Coronary artery (tissue), 2 donors: ENCODE measurements around the gene SRY.

Experiments used
- DNase-seq: peaks from one replicate; pipeline ENCODE4 v3.0.0-alpha.2; 2017; ENCODE audit warnings: low spot score
- H3K27ac ChIP-seq, 2 donors: fragments of 200-600 bp; sonication (generic); one replicate each; pipeline ENCODE4 v1.5.1; 2016 to 2019
- H3K4me3 ChIP-seq: fragments of 200-600 bp; sonication (generic); 2 replicates; pipeline ENCODE4 v1.5.1; 2016; ENCODE audit warnings: mild to moderate bottlenecking, moderate library complexity
- TF ChIP-seq, protein P1 (sequence below): fragments of 200-600 bp; sonication (generic); IDR thresholded peaks from one replicate; pipeline ENCODE4 v1.5.1; 2019; ENCODE audit warnings: antibody characterized with exemption

Gene SRY

DNA sequence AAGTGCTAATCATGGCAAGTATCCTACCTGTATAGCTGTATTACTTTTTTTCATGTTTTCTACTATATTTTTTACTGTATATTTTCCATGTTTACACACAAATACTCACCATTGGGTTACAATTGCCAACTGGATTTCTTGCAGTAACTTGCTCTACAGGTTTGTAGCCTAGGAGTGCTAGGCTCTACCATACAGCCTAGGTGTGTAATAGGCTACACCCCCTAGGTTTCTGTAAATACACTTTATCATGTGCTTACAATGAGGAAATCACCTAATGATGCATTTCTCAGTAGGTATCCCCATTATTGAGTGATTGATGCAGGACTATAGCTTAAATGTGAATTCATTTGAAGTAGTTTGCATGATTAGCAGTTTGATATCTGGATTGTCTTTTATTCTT lies 10.5 kb upstream of the SRY start:
- TF ChIP-seq, protein P1, sequence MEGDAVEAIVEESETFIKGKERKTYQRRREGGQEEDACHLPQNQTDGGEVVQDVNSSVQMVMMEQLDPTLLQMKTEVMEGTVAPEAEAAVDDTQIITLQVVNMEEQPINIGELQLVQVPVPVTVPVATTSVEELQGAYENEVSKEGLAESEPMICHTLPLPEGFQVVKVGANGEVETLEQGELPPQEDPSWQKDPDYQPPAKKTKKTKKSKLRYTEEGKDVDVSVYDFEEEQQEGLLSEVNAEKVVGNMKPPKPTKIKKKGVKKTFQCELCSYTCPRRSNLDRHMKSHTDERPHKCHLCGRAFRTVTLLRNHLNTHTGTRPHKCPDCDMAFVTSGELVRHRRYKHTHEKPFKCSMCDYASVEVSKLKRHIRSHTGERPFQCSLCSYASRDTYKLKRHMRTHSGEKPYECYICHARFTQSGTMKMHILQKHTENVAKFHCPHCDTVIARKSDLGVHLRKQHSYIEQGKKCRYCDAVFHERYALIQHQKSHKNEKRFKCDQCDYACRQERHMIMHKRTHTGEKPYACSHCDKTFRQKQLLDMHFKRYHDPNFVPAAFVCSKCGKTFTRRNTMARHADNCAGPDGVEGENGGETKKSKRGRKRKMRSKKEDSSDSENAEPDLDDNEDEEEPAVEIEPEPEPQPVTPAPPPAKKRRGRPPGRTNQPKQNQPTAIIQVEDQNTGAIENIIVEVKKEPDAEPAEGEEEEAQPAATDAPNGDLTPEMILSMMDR = no peak
- Histone ChIP-seq H3K4me3 (no peak overlapping the region), H3K27ac (no peak overlapping the region)
- DNase-seq = no peak

DNA sequence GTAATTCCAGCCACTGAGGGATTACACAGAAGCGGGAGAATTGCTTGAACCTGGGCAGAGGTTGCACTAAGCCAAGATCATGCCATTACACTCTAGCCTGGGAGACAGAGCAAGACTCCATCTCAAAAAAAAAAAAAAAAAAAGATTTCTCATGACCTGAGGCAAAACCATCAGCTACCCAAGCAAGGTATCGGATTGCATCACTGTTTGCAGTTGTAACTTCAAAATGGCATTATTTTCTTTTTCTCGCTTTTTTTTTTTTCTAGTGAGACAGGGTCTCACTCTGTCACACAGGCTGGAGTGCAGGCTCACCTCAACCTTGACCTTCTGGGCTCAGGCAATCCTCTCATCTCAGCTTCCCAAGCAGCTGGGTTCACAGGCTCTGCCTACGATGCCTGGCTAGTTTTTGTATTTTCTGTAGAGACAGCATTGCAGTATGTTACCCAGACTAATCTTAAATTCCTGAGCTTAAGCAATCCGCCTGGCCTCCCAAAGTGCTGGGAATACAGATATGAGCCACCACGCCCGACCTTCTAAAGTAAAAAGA lies 9.6 kb upstream of the SRY start:
- Histone ChIP-seq H3K4me3 (no peak overlapping the region), H3K27ac (no peak overlapping the region)
- TF ChIP-seq, protein P1 = no peak
- no peak for DNase-seq

DNA sequence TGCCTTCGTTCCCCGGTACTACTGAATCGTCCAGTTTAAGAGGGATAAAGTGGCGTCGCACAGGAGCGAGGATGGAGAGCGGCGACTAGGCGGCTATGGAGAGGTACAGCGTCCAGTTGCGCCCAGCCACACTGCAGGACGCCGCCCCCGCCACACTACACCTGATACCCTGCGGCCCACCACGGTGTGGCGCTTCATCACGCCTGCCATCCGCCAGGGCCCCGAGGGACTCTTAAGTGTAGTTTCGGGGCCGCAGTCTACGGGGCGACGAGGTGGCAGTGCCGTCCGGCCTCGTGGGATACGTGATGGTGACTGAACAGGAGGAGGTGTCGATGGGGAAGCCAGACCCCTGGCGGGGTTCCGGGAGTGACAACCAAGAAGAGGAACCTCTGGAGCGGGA lies 2.3 kb upstream of the SRY start:
- Histone ChIP-seq H3K4me3 (no peak overlapping the region), H3K27ac (no peak overlapping the region)
- TF ChIP-seq, protein P1 = no peak
- DNase-seq = no peak

DNA sequence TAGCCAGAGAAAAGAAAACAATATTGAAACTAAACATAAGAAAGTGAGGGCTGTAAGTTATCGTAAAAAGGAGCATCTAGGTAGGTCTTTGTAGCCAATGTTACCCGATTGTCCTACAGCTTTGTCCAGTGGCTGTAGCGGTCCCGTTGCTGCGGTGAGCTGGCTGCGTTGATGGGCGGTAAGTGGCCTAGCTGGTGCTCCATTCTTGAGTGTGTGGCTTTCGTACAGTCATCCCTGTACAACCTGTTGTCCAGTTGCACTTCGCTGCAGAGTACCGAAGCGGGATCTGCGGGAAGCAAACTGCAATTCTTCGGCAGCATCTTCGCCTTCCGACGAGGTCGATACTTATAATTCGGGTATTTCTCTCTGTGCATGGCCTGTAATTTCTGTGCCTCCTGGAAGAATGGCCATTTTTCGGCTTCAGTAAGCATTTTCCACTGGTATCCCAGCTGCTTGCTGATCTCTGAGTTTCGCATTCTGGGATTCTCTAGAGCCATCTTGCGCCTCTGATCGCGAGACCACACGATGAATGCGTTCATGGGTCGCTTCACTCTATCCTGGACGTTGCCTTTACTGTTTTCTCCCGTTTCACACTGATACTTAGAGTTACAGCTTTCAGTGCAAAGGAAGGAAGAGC lies 488 bp downstream of the SRY start:
- H3K27ac ChIP-seq = no peak overlapping the region
- no peak for DNase-seq
- TF ChIP-seq, protein P1 = no peak
- H3K4me3 ChIP-seq = no peak overlapping the region
